T-helper 1 cell treated with Interleukin-12 subunit alpha and Interleukin-12 subunit beta and Interleukin-4 antibody, amounts not matched to agents 30 ng/mL and 1 ng/mL, for 36 hours (primary cell): ENCODE measurements around the gene TNFRSF14. TPM values are rescaled to one million over a fixed set of nuclear protein-coding genes. Genes with fewer than 3 reads are reported as not detected.

Source experiments
- intact Hi-C: fragments of 100-400 bp; cut with micrococcal nuclease; formaldehyde crosslinking; loops from one replicate; pipeline ENCODE4 v1.15.1; 2024
- total RNA-seq: library from RNA; stranded (reverse); gene quantifications from 2 replicates; pipeline ENCODE4 v1.2.3, GENCODE V29; 2022

The TNFRSF14 gene
- total RNA-seq, 1 donor from 2014 or later, result 264 TPM

- intact Hi-C loops, result no loop called here
These were observed 54.1 kb downstream of the TNFRSF14 start for GRCh38 chr1:2610036-2610959.

GRCh38 chr1:2611031-2611501 is 54.9 kb downstream of the TNFRSF14 start:
- intact Hi-C loops, result no loop called here

GRCh38 chr1:2611621-2612437 is 55.7 kb downstream of the TNFRSF14 start:
- intact Hi-C loops, result no loop called here

GRCh38 chr1:2612591-2613365 is 56.6 kb downstream of the TNFRSF14 start:
- intact Hi-C loops, result no loop called here

Other genes starting within 250 kb of the TNFRSF14 start
- gene MORN1, start 164.8 kb upstream of the TNFRSF14 start, total RNA-seq, result 5.8 and 7.8 TPM in 2 replicates
- gene RER1, start 164.5 kb upstream of the TNFRSF14 start, total RNA-seq, result 144 and 162 TPM in 2 replicates
- 11.4 and 14.4 TPM in 2 replicates for gene PEX10, start 143.8 kb upstream of the TNFRSF14 start, total RNA-seq
- 13.5 and 14.0 TPM in 2 replicates for gene PLCH2, start 80.1 kb upstream of the TNFRSF14 start, total RNA-seq
- 76.6 and 80.1 TPM in 2 replicates for gene PANK4, start 29.8 kb upstream of the TNFRSF14 start, total RNA-seq
- gene HES5, start 26.1 kb upstream of the TNFRSF14 start, total RNA-seq, result not detected in 2 replicates
- 35.2 and 37.4 TPM in 2 replicates for gene PRXL2B, start 30.4 kb downstream of the TNFRSF14 start, total RNA-seq
- 2.0 and 2.5 TPM in 2 replicates for gene MMEL1, start 76.6 kb downstream of the TNFRSF14 start, total RNA-seq
- gene TTC34, start 245.3 kb downstream of the TNFRSF14 start, total RNA-seq, result 2.3 TPM in 2 replicates